NCI-H146 (cell line): Measurements from ENCODE around the gene KIAA1549.
A peak's percentile ranks its signal among the peaks of the same experiment; 100 is the strongest.
"Not testable (repeated sequence)": the region's sequence is repeated elsewhere in the genome, so short reads cannot be mapped to it uniquely, and the experiment has no call there.

Experiments
- DNase-seq: peaks from one replicate; lab custom pipeline; 2025; lab: John Stamatoyannopoulos, UW

KIAA1549 gene

DNA sequence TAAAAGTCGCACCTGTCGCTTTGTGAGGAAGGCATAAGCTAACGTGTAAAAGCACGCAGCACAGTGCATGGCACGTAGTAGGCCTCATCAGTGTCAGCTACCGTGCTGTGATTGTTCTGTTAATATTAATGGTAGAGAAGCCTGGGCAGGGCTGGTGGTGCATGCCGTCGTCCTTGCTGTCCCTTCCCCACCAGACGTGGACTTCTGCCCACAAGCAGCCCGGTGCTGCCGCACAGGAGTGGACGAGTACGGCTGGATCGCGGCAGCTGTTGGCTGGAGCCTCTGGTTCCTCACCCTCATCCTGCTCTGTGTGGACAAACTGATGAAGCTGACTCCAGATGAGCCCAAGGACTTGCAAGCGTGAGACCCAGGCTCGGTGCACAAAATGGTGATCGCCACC, 178.5 kb downstream of the KIAA1549 start:
- DNase-seq = no peak

DNA sequence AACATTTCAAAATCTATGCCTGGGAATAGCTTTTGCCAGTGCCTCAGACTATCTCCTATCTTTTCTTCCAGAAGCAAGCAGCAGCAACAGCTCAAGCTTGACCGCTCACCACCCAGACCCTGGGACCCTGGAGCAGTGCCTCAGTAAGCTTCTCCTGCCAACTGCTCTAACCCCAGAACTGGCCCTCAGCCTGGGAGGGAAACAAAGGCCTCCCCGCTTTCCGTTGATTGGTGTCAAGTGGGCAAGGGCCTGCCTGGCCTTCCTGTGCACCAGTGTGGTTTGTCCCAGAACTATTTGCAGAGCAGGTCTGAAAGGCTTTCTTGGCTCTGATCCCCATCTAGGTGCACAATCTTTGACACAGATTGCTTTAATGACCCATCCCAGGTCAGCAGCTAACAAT, 179.9 kb downstream of the KIAA1549 start:
- DNase-seq = no peak

DNA sequence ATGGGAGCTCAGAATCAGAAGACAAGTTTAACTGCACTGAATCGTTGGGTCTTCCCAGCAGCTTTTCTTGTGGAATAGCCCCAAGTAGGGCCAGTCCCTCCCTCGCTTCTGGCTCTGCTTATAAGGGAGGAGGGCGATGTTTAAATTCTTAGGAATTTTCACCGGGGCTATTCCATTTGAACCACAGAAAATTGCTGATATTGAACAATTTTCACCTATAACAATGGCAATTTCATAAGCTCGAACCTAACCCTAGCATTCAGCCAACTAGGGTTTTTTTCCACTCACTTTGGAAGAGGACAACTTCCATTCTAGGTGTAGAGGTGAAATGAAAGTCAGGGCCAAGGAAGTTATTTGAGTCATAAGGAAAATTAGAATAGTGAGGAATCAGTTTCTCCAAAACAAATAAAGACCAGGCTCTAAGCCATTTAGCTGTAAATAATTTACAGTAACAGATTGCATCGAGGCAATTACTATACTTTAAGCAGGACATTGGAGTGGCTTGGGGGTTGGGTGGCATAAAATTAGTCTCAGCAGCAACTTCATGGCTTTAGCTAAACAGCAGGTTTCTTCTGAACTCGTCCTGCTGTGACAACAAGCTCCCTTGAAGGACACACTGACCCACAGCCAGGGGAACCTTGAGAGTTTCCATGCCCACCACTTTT, 181.7 kb downstream of the KIAA1549 start:
- no peak for DNase-seq

DNA sequence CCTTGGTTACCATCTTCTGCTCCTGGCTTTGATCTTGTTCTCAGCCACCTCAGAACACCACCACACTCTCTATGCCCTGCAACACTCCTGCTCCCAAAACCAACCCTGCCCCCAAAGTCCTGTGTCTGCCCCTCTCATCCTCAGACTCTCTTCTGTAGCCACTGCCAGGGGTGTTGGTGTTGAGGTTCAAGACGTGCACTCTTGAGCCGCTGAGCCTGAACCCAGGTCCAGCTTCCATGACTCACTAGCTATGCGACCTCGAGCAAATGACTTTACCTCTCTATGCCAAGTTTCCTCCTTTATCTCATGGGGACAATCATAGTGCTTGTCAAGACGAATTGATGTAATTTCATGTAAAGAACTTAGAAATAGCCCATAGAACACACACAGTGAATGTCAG, 182.4 kb downstream of the KIAA1549 start:
- no peak for DNase-seq

DNA sequence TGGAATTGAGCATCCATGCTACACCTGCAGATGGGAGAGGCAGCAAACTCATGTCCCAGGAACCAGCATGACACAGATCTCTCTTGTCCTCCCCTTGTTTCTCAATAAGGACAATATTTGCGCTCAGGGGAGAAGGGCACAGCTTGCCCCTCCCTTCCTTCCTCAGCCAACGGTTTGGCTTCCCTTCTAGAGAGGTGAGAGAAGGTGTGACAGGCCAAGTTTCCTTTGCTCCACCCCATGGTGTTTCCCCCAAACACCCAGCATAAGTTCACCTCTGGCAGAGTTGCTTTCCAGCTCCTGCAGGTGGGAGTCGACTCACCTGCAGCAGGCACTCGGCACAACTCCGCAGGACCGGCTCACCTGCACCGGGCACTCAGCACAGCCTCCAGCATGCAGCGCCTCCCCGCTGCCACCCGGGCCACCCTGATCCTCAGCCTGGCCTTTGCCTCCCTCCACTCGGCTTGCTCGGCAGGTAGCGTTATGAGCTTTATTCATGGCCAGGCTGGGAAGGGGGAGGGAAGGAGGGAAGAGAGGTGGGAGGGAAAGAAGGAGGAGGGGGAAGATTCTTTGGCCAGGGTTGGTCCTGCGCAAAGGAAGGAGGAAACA, 183.4 kb downstream of the KIAA1549 start, which contains the start of the genes ATP6V0A4 and TMEM213:
ATP6V0A4 (minus strand) TSS at position 482 of the 606 bp plus-strand sequence. CDS start 26,949 bp downstream, outside the sequence.
TMEM213 (plus strand) TSS at position 280 of the 606 bp plus-strand sequence; CDS start at position 391, 111 bp downstream.
- peak; percentile 47 for DNase-seq

DNA sequence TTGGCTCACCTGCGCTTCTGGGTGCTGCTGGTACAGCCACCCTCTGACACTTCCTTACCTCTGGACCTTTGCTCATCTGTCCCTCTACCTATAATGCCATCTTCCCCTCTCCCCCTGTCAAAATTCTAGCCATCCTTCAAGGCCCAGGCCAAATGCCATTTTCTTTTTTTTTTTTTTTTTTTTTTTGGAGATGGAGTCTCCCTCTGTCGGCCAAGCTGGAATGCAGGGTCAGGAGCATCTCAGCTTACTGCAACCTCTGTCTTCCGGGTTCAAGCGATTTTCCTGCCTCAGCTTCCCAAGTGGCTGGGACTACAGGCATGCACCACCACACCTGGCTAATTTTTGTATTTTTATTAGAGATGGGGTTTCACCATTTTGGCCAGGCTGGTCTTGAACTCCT, 184.1 kb downstream of the KIAA1549 start:
- not testable (repeated sequence) for DNase-seq

DNA sequence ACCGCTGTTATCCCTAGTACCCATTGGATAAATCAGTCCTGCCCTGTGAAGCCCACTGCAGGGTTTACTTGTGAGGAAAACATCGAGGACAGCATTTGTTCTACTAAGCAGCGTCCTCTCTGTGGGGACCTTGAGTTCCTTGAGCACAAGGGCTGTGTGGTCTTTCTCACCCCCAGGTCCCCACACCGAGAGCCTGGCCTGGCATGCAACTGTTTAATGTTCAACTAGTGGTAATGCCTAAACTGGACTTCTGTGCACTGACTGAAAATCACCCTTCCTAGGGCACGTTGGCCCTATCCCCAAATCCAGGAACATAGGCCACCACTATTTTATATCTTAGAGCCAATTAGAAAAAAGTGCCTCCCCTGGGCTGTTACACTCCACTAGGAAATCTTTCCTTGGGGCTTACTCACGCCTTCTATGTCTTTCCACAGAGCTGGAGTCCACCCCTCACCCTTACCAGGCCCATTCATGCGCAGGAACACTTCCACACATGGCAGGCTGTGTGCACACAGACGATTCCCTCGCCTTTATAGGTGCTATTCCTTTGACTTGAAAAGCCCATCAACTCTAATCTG, 185.1 kb downstream of the KIAA1549 start:
- no peak for DNase-seq

DNA sequence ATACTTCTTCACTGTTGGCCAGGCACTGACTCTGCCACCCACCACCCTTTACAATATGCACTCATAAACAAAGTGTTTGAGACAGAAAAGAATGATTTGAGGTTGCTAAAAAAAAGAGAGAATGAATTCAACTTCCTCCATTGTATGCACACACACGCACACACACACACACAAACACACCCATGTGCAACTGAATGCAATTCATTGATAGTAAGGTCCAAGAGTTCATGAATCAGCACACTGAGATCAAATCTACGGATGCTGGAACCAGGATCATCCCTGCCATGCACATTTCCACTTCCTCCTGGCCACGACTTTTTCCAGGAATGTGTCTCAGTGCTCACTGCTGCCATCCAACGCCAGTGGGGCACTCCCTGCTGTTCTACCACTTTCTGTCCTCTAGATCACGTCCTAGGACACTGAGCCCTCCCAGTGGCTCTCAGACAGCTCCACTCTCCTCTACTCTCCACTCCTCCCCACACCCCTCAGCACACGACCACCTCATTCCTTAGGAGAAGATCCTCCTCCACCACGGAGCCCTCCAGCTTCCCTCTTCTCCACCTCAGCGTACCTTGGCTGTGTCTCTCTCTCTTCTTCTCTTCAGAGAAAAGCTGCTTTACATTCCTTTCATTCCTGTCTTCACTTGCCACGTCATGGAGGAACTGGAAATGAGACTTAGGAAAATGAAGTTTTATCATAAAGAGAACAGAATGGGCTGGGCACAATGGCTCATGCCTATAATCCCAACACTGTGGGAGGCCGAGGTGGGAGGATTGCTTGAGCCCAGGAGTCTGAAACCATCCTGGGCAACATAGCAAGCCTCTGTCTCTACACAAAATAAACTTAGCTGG, 195.4 kb downstream of the KIAA1549 start:
- DNase-seq = no peak

DNA sequence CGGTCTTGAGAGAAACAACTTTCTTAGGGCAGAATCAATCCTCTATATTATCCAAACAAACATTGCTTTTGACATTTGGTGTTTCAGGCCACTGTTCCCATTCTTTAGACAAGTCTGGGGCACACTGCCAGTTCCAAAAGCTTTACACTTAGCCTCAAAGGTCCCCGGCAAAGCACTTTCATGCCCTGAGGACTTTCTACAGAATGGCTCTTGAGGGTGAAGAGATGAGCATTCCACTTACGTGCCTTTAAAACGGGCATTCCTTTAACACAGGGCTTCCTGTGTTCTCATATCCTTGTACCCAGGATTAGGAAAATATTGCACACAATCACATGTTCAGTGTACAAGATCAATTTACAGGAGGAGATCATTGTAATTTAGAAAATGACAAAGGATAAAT, 196.5 kb downstream of the KIAA1549 start:
- no peak for DNase-seq
